ENCODE data around the gene NDC1. TPM values are rescaled to one million over a fixed set of nuclear protein-coding genes. Genes with fewer than 3 reads are reported as not detected.
"Not testable (repeated sequence)": the region's sequence is repeated elsewhere in the genome, so short reads cannot be mapped to it uniquely, and the experiment has no call there.

Gene NDC1, protein sequence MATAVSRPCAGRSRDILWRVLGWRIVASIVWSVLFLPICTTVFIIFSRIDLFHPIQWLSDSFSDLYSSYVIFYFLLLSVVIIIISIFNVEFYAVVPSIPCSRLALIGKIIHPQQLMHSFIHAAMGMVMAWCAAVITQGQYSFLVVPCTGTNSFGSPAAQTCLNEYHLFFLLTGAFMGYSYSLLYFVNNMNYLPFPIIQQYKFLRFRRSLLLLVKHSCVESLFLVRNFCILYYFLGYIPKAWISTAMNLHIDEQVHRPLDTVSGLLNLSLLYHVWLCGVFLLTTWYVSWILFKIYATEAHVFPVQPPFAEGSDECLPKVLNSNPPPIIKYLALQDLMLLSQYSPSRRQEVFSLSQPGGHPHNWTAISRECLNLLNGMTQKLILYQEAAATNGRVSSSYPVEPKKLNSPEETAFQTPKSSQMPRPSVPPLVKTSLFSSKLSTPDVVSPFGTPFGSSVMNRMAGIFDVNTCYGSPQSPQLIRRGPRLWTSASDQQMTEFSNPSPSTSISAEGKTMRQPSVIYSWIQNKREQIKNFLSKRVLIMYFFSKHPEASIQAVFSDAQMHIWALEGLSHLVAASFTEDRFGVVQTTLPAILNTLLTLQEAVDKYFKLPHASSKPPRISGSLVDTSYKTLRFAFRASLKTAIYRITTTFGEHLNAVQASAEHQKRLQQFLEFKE
- total RNA-seq (2014; rRNA removed; shearing (Covaris generic)) = 34.0 and 48.1 TPM in 2 replicates

DNA sequence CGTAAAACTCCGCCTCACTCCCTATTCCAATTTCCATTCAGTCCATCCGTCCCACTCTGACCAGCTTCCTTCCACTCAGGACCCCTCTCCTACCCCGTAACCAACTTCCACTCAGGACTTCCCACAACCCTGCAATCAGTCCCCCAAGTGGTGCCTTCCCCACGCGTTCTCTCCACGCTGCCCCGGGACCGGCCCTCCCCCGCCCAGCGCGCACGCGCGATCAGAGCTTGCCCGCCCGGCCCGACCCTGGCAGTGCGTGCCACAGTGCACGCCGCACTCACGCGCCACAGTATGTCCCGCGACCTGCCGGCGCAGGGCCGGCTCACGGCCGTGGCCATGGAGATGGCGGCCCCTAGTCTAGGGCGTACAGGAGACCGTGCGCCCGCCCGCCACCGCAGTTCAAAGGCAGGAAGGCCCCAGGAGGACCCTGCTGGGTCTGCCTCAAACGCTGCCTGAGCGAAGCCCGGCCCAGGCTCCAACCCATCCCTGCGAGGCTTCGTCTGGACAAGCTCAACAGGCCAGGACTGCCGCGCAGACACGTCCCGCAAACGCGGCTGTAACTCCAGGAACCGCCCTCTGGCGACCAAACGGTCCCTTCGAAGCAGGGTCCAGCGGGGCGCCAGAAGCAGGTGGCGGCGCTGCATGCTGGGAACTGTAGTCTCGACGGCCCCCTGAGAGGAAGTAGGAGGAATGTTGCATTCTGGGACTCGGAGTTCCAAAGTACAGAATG, at the start of gene NDC1:
TSS of gene NDC1 (minus strand) at position 373 of the 730 bp plus-strand sequence. CDS start at position 338, 35 bp downstream.
- peak; percentile 98 for DNase-seq (ENCODE audit: low read depth)

DNA sequence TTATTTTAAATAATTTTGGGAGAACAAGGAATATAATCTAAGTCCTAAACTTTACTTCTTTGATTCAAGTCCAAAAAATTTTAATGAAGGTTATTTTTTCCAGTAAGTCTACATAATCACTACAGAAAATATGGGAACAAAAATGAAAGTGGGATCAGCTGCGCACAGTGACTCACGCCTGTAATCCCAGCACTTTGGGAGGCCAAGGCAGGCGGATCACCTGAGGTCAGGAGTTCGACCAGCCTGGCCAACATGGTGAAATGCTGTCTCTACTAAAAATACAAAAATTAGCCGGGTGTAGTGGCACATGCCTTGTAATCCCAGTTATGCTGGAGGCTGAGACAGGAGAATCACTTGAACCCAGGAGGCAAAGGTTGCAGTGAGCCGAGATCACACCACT, 45.5 kb upstream of the NDC1 start:
- not testable (repeated sequence) for DNase-seq (ENCODE audit: low read depth)

DNA sequence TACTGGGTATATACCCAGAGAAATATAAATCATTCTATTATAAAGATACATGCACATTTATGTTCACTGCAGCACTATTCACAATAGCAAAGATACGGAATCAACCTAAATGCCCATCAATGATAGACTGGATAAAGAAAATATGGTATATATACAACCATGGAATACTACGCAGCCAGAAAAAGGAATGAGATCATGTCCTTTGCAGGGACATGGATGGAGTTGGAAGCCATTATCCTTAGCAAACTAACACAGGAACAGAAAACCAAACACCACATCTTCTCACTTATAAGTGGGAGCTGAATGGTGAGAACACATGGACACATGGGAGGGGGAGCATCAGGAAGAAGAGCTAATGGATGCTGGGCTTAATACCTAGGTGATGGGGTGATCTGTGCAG, 43.8 kb upstream of the NDC1 start:
- not testable (repeated sequence) for DNase-seq (ENCODE audit: low read depth)

DNA sequence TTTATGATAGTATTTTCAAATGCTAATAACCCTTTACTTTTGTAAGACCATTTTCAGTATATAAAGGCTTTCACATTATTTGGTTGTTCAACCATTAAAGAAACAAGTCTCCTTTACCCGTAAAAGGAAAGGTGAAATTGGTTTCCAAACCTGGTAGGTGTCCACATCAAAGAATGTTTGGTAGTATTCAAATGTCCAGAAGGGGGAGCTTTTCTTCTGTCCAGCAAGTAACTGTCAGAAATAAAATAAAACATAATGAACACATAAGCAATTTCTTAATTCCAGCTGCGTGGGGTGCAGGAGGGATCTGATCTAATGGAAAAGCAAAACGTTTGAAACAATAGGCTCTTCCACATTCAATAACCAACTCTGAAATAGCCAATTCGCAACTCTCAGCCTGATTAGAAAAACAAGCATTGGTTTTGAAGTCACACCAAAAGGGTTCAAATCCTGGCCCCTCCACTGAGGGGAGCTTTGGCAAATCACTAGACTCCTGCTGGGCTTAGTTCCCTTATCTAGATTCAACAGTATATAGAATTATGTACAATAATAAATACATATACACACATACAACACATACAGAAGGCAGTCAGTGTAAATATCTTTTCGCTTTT, 40.5 kb upstream of the NDC1 start:
- peak; percentile 55 for DNase-seq (ENCODE audit: low read depth)

DNA sequence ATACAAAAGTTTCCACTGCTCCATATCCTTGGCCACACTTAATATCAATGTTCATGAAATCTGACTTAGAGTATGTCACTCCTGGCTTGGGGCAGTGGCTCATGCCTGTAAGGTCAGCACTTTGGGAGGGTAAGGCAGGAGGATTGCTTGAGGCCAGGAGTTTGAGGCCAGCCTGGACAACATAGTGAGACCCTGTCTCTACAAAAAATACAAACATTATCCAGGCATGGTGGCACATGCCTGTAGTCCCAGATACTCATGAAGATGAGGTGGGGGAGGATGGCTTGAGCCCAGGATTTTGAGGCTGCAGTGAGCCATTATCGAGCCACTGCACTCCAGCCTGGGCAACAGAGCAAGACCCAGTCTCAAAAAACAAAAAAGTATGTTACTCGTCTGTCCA, 37.1 kb upstream of the NDC1 start:
- DNase-seq (ENCODE audit: low read depth) = not testable (repeated sequence)

DNA sequence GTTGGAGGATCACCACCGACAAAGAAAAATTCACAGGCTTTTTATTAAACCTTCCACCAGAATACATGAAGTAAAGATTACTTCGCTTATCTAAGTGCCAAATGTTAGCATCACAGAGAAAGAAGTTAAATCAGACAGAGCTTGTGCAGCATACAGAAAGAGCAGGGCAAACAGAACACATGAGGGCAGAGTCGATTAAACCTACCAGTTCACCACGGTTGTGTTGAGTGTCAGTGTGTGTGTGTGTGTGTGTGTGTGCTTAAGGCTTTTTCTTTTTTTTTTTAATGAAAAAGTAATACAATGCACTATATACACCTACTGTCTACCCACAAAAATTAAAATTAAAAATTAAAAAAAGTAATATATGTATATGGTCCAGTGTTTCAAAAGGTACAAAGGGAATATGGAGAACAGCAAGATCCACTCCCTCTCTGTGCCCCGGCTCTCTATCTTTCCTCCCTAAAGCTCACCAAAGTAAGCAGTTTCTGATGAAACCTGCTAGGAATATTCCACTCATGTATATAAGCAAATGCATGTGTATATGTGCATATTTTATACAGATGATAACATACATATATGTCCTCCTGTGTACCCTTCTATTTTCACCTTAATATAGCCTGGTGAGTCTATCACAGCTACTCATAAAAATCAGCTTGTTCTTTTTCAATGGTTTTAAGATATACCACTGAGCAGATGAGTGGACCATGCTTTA, 33.8 kb upstream of the NDC1 start:
- DNase-seq (ENCODE audit: low read depth) = no peak

DNA sequence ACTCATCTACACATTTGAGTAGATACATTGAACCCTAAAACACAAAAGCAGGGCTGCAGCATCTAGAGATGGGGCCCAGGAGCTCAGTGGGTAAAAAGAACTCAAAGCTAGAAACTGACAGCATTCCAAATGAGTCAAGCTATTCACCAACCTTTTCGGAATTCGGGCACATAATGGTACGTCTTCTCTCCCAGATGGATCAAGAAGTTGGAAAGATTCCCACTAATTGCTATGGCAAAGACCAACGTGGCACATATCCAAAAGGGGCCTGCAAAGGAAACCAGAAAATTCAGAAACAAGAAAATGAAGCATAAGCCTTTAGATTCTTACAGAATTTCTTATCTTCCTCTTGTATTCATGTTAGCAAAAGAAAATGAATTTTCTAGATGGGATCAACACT, 33.1 kb upstream of the NDC1 start:
- no peak for DNase-seq (ENCODE audit: low read depth)

DNA sequence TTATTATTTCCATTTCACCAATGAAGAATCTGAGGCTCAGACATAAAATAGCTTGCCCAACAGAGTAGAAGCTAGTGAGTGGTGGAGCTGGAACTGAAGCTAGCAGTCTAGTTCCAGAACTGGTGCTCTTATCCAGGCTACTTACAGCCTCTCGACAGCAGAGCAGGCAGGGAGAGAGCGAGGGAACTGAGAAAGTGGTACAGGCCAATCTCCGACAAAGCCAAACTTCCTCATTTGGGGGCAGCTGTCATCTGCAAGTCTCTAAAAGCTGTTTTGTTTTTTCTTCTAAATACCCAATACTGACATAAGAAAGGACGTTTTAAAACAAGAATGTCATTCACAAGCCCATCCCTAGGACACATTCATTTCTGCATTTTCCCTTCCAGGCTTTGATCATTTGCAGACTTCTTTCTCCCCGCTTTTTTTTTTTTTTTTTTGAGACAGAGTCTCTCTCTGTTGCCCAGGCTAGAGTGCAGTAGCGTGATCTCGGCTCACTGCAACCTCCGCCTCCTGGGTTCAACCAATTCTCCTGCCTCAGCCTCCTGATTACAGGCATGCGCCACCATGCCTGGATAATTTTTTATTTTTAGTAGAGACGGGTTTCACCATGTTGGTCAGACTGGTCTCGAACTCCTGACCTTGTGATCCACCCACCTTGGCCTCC, 31.5 kb upstream of the NDC1 start:
- DNase-seq (ENCODE audit: low read depth) = no peak

DNA sequence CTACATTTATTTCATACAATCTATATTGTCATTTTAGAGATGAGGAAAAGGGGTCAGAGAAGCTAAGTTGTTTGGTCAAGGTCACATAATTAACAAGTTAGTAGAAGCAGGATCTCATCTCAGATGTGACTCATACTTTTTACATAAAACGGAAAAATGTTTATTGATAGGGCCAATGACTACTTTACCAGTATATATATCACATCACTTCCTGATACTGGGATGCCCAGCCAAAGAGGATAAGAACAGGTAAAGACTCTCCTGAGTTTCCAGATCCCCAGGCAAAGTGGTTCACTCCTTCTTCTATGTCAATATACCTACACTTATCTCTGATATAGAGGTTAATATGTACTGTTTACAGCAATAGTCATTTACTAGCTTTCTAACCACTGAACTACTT, 30.5 kb upstream of the NDC1 start:
- DNase-seq (ENCODE audit: low read depth) = no peak

DNA sequence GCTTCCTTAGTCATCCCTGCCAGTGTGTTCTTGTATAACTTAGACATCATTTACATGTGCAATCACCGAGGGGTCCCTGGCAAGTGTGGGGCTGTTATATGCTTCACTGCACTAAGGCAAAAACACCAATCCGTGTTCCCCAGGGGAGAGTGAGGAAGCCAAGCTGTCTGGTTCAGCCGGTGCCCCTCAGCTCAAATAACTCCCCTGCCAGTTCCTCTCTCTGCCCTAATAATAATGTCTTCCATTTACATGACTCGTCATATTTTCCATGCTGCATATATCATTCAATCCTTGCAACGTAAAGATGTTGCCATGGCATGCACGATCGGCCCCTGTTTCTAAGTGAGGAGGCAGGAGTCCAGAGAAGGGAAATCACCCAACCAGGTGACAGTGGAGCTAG, 24.4 kb upstream of the NDC1 start:
- DNase-seq (ENCODE audit: low read depth) = no peak

DNA sequence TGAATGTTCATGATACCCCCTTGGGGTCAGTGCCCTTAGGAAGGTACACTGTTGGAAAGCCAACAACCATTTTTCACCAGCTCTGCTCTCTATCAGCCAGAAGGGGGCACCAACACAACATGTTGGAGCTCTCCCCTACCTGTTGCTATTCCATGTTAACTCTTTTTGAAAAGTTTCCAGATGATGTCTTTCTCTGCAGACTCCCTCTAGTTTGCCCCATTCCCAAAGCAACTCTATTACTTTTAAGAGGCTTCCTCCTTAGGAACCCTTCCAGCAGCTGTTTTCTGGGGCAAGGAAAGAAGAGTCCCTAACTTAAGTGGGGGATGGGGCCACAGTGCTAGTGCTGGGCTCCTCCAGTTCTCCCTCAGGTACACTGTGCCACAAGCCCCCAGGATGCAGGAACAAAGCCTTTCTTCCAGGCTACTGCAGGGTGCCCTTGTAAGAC, 22.9 kb upstream of the NDC1 start:
- DNase-seq (ENCODE audit: low read depth) = peak; percentile 67

DNA sequence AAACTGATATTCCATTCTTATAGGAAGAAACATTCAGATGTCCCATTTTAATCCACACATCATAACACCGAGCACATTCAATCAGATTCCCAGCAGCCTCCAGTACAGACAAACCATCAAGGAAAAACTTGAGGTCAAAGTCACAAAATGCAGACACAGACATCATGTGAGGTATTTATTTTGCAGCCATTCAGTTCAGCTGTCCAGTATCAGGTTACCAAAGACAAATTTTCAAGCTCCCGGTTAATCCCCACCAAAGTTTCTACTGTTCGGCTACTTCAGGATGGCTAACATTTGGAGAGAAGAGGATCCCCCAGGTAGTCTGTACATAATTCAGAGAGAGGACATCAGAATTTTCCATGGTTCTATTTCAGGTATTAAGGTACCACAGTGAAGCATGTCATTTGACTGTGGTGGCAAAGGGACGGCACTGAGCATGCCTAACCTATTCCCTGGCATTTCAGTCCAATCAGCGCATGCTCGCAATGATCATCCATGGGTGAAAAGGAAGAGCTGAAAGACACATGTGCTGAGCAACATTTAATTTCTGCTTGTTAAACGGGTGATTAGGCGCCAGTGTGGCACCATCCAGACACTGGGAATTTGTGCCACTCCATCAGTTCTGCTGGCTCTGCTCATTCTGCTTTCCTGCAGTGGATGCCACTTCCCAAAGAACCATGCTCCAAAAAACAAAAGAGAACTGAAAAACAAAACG, 13.6 kb upstream of the NDC1 start:
- no peak for DNase-seq (ENCODE audit: low read depth)

DNA sequence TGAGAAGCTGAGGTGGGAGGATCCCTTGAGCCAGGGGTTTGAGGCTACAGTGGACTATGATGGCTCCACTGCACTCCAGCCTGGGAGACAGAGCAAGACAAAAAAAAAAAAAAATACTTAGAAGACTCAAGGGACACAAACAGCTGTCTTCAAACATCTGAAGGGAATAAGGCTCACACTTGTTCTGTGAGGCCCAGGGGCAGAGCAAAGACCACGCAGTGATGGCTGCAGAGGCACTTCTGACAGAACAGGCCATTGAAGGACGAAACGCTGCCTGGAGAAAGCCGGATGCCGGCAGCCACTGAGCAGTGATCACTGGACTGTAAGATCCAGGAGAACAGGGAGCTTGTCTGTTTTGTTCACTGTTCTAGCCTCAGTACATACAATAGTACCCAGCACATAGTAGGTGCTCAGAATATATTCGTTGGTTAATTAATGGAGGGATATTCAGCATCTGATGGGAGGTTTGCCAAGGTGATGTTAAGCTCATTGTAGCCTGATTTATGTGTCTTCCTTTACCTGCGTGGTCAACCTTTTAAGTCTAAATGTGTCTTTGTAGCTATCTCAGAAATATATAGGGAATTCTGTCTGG, 12.1 kb upstream of the NDC1 start:
- DNase-seq (ENCODE audit: low read depth) = no peak

DNA sequence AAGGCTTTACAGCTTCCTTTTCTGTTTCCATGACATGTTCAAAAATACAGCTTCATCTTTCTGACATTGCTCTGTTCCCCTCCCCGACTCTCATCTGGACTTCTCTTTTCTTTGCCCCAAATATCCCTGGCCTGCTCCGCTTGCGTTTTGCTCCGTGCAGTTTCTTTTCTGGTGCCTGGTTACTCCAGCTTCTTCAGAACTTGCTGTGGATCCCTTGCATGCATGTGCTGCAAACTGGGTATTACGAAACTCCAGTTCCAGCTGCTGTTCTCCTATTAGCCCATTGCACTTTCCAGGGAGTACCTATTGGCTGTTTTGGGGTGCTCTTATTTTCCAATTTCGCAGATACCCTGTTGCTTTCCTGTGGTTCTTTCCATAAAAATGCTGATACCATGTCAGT, 9.9 kb upstream of the NDC1 start:
- DNase-seq (ENCODE audit: low read depth) = no peak

DNA sequence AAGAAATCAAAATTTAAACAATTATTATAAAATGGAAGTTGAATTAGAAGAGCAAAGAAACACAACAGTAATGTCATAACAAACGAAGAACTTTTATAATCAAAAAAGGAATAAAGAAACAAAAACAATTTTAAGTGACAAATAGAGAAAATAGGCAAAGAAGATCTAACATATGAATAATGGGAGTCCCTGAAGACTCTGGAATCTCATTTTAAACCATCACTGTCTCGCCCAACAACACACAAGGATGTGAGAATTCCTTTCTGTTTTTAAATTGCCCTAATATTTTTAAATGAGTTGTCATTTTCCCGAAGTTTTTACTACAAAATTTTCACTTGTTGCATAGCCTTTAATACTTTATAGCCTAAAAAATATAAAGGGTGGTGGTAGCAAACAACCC, 4.3 kb upstream of the NDC1 start:
- no peak for DNase-seq (ENCODE audit: low read depth)

DNA sequence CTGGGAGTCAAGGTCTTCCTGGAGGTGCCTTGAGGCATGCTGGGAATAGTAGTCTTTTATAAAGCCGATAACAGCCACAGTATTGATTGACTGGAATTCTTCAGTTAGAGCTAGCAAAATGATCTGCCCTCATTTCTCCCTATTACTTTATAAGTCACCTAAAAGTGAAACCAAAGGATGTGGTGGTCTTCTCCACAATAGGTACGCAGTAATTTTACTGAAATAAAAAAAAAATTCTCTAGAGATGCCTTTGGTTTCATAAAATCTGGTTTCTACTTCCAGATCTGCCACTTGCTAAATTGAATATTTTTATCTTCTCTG, 518 bp upstream of the NDC1 start:
- DNase-seq (ENCODE audit: low read depth) = no peak

DNA sequence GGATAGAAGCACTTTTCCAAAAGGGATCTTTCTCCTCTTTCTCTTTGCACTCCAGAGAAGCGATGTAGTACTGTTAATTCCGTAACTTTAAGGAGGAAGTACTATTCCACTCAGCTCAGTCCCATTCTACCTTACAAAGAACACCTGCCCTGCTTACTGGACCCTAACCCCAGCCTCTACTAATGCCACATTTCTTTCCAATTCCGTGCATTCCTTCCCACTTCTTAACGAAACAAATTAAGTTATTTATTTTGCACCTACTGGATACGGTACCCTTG, 511 bp downstream of the NDC1 start:
- DNase-seq (ENCODE audit: low read depth) = no peak

DNA sequence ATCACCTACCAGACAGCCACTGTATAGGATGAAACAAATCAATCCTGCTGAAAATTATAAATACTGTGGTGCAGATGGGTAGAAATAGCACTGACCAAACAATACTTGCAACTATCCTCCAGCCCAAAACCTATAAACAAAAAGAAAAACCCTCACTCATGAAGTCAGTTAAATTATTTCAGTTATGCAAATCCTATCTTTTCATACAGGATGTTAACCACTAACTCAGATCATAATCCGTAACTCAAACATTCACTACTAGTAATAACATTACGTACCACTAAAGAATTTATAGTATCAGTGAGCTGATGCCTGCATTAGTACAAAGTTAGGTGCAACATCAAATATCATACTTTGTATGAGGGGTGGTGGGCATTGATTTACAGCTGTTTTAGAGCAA, 2.6 kb downstream of the NDC1 start:
- DNase-seq (ENCODE audit: low read depth) = peak; percentile 38

DNA sequence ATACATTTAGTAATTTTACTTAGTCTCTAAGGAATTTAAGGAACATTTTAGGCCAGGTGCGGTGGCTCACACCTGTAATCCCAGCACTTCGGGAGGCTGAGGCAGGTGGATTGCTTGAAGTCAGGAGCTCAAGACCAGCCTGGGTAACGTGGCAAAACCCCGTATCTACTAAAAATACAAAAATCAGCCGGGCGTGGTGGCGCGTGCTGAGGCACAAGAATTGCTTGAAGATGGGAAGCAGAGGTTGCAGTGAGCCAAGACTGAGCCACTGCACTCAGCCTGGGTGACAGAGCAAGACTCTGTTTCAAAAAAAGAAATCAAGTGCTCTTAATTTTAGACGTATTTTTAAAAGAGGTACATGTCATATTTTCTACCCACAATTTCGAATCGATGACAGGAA, 3.3 kb downstream of the NDC1 start:
- DNase-seq (ENCODE audit: low read depth) = no peak

DNA sequence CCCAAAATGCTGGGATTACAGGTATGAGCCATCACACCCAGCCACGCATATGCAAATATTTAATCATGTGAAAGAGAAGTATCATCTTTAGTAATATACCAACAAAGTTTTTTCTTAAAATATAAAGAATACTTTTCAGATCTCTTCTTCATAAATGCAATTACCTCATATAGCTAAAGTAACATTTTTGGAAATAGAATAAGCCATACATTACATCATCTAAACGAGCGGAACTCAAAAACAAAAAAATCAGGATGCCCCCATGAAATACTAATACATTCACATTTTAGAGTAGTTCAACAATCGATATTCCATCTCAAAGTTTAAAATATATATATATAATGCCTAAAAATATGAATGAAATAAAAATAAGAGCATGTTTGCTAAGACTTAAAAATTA, 4.7 kb downstream of the NDC1 start:
- DNase-seq (ENCODE audit: low read depth) = no peak
